ENCODE data around the gene CEP85L. TPM values are rescaled to one million over a fixed set of nuclear protein-coding genes. Genes with fewer than 3 reads are reported as not detected.

Gene CEP85L
- polyA plus RNA-seq (2012; rRNA removed): 1.1 and 1.3 TPM in 2 replicates
- 1.2 and 1.3 TPM in 2 replicates for polyA plus RNA-seq (2012; cell fraction: cytosol; rRNA removed)
- polyA plus RNA-seq (2012; cell fraction: nucleus; rRNA removed): 1.1 and 2.5 TPM in 2 replicates

GRCh38 chr6:118651282-118652050 is at the start of gene CEP85L:
CEP85L (minus strand) TSS chr6:118651591; CDS start chr6:118651269, 322 bp downstream.
- no peaks in the 10 kb centered on the region for H3K9me3 ChIP-seq
- H4K20me1 ChIP-seq (ENCODE audit: insufficient read depth): no peaks in the 10 kb centered on the region
- H3K36me3 ChIP-seq (replicated peaks in 1 of 2; ENCODE audit: control insufficient read depth in 1 of 2, insufficient read depth in 2 of 2, low read length in 1 of 2): no peaks in the 10 kb centered on the region
- H2AFZ ChIP-seq (ENCODE audit: low read depth): peak within 1 kb of the TSS; percentile 99
- no peaks in the 10 kb centered on the region for H3F3A ChIP-seq (replicated peaks; ENCODE audit: insufficient read depth)
- WGBS (ENCODE audit: low lambda C conversion rate): 16% methylated on average over 14 of the region's 77 CpGs
- peak within 1 kb of the TSS; percentile 86 to 88 for H3K27ac ChIP-seq (ENCODE audit: low read depth in 2 of 2, low read length in 1 of 2)
- H3K9ac ChIP-seq: peak within 1 kb of the TSS; percentile 87
- peaks cover 0 to 9% of the 10 kb centered on the region in 2 experiments; a peak in 2 of 4 replicates for H3K4me1 ChIP-seq (ENCODE audit: control insufficient read depth in 1 of 2, insufficient read depth in 2 of 2, low read depth in 1 of 2, low read length in 1 of 2)
- peaks cover 43% of the 10 kb centered on the region for H3K79me2 ChIP-seq (ENCODE audit: insufficient read depth)
- ChIA-PET CTCF (interaction anchor here (0.9 to 1.3 kb wide), 4 partner anchors 8 to 427 kb away, joined by 3 to 5 read pairs (median 4); partner anchors contain the start of gene FAM184A), POLR2A (interaction anchor here (1.0 kb wide), 1 partner anchor 118 kb away, joined by 4 read pairs; no protein-coding TSS in a partner anchor)
- DNase-seq: peak; percentile 97
- H3K27me3 ChIP-seq (ENCODE audit: insufficient read depth): no peaks in the 10 kb centered on the region
- H3K9me2 ChIP-seq: no peaks in the 10 kb centered on the region
- H3K4me2 ChIP-seq: peak within 1 kb of the TSS; percentile 77
- peak within 1 kb of the TSS; percentile 89 to 96 for H3K4me3 ChIP-seq (ENCODE audit: low read depth in 2 of 2, low read length in 1 of 2)
- no peak for TF ChIP-seq PBX3 (IDR thresholded peaks at IDR 0.05)
- no peak for TF ChIP-seq TEAD4 (IDR thresholded peaks at IDR 0.05; ENCODE audit: borderline replicate concordance, insufficient read depth)
- TF ChIP-seq ELF1 (IDR thresholded peaks at IDR 0.05): no peak
- TF ChIP-seq NRF1 (IDR thresholded peaks at IDR 0.05; ENCODE audit: low read depth, low read length): no peak
- no peak for TF ChIP-seq EZH2phosphoT487 (IDR thresholded peaks at IDR 0.05; ENCODE audit: borderline replicate concordance, low read depth)
- peak; percentile 8; the same call in 1 of the 2 replicates for TF ChIP-seq FOXM1 (IDR thresholded peaks at IDR 0.05; ENCODE audit: low read depth)
- no peak for TF ChIP-seq RCOR1 (IDR thresholded peaks at IDR 0.05; ENCODE audit: low read length)
- TF ChIP-seq FOSL2 (IDR thresholded peaks at IDR 0.05; ENCODE audit: borderline replicate concordance, low read depth): no peak
- no peak for TF ChIP-seq MEF2A (IDR thresholded peaks at IDR 0.05; ENCODE audit: borderline replicate concordance, low read depth)
- TF ChIP-seq EP300 (IDR thresholded peaks at IDR 0.05; ENCODE audit: borderline replicate concordance in 1 of 2, low read depth in 1 of 2, low read length in 1 of 2): no peak
- peak; percentile 61 for TF ChIP-seq MAX (IDR thresholded peaks at IDR 0.05; ENCODE audit: low read depth)
- no peak for TF ChIP-seq GABPA (IDR thresholded peaks at IDR 0.05; ENCODE audit: low read depth)
- no peak for TF ChIP-seq CHD2 (IDR thresholded peaks at IDR 0.05; ENCODE audit: low read length, partially characterized antibody)
- no peak for TF ChIP-seq USF1 (IDR thresholded peaks at IDR 0.05; ENCODE audit: borderline replicate concordance, low read depth)
- TF ChIP-seq CTCF (IDR thresholded peaks at IDR 0.05): no peak
- TF ChIP-seq GATA2 (CRISPR knock-in tag; IDR thresholded peaks at IDR 0.05): no peak
- TF ChIP-seq RXRA (IDR thresholded peaks at IDR 0.05; ENCODE audit: borderline replicate concordance, low read depth): no peak
- TF ChIP-seq TAF1 (IDR thresholded peaks at IDR 0.05; ENCODE audit: borderline replicate concordance, low read depth, low read length): peak; percentile 79
- TF ChIP-seq RAD21 (IDR thresholded peaks at IDR 0.05; ENCODE audit: low read length): no peak
- no peak for TF ChIP-seq IRF3 (IDR thresholded peaks at IDR 0.05; ENCODE audit: low read depth, low read length)
- peak; percentile 67; the same call in 1 of the 2 replicates for TF ChIP-seq MXI1 (IDR thresholded peaks at IDR 0.05; ENCODE audit: low read depth, low read length)
- no peak for TF ChIP-seq RFX5 (IDR thresholded peaks at IDR 0.05; ENCODE audit: low read length)
- TF ChIP-seq USF2 (IDR thresholded peaks at IDR 0.05; ENCODE audit: borderline replicate concordance, low read depth, low read length): no peak
- TF ChIP-seq FOXJ3 (CRISPR knock-in tag; IDR thresholded peaks at IDR 0.05): no peak
- no peak for TF ChIP-seq YY1 (IDR thresholded peaks at IDR 0.05; ENCODE audit: low read depth)
- TF ChIP-seq POLR2AphosphoS5 (IDR thresholded peaks at IDR 0.05; ENCODE audit: low read depth, low read length): peak; percentile 79; the same call in 1 of the 2 replicates
- no peak for TF ChIP-seq NFIC (IDR thresholded peaks at IDR 0.05; ENCODE audit: borderline replicate concordance)
- no peak for TF ChIP-seq TCF12 (IDR thresholded peaks at IDR 0.05)

All from SK-N-SH (cell line).